GM19468 (cell line): ENCODE results near the gene WBP1L.
"Not testable (repeated sequence)": the region's sequence is repeated elsewhere in the genome, so short reads cannot be mapped to it uniquely, and the experiment has no call there.

Experiments used
- ATAC-seq: cut with Tn5 transposase; IDR thresholded peaks from one replicate; pipeline ENCODE4 v1.9.1; 2021; ENCODE audit warnings: mild to moderate bottlenecking, moderate library complexity, moderate number of reproducible peaks; ENCODE audit not compliant: unreplicated experiment; ENCODE audit errors: extremely low read depth

WBP1L gene

DNA sequence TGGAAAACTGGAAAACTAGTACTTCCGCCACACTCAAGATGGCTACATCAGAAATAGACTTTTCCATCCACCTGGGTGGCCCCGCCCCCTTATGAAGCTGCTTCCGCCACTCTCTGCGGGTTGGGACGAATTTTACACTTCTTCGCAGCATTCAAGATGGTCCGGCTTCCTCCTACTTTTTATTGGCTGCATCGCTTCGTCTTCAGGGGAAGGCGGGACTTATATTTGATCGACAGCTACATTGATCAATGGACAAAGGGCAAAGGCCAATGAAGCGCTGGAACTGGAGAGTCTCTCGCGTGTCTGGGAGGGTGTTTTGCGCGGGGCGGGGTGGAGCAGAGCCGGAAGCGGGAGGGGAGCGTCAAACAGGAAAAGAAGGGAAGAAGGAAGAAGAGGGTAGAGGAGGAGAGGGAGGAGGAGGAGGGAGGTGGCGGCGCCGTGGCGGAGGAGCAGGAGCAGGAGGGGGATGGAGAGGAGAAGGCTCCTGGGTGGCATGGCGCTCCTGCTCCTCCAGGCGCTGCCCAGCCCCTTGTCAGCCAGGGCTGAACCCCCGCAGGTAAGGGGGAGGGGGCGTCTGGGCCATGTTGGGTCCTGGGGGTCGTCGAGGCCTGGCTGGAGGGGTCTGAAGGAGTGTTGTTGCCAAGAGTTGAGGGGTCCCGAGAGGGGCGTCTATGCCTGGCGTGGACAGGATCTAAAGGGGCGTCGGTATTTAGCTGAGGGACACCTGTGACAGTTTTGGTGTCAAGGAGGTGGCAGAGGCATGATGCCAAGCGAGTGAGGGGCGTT, at the start of gene WBP1L:
Gene WBP1L (plus strand): TSS at position 361 of the 786 bp plus-strand sequence. CDS start 106 bp downstream, at position 467.
- peak; percentile 96 for ATAC-seq

GRCh38 chr10:102695401-102695800, 48.3 kb upstream of the WBP1L start:
- not testable (repeated sequence) for ATAC-seq

DNA sequence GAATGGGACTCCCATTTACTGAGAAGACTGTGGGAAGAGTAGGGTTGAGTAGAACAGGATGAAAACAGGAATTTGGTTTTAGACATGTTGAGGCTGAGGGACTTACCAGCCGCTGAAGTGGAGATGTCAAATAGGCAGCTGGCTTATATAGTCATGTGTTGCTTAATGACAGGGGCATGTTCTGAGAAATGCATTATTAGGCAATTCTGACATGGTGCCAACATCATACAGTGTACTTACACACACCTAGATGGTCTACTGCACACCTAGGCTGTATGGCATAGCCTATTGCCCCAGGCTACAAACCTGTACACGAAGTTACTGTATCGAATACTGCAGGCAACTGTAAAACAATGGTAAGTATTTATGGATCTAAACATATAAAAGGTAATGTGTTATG, 47.0 kb upstream of the WBP1L start:
- no peak for ATAC-seq

GRCh38 chr10:102698894-102699293, 44.9 kb upstream of the WBP1L start:
- ATAC-seq: no peak

DNA sequence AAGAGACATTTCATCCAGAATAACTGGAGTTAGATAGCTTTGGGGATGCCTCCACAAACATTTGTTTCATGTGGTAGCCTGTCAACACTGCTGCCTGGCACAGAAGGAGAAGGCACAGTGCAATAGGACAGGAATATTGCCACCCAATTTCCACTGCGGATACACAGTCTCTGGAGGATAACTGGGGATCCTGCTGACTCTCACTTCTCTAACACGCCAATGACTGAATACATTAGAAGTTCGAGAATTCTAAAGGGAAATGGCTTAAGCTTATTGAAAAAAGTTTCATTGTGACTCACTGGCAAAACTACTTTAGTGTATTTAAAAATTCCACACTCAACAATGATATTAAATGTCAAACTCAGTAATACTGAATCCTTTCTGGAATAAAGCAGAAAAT, 42.5 kb upstream of the WBP1L start:
- no peak for ATAC-seq

- ATAC-seq: no peak
These were observed 42.0 kb upstream of the WBP1L start for GRCh38 chr10:102701796-102702195.

- ATAC-seq: no peak
These were observed 41.0 kb upstream of the WBP1L start for GRCh38 chr10:102702742-102703141.

- ATAC-seq: no peak
These were observed 38.8 kb upstream of the WBP1L start for GRCh38 chr10:102704915-102705314.

DNA sequence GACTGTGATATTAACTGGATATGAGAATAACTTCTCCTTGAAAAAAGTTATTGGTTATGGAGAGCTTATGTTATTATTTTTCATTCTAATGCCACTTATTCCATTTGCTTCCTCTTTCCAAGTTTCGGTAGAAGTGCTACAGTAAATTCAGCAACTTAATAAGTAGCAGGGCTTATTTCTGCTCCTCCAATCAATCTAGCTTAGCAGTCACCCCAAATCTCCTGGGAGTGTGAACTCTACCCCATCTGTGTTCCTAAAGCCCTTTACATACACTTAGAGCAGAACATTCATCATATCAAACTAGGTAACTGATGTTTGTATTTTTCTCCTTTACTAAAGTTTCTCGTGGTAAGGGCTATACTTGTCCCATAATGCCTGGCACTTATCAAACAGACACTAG, 38.2 kb upstream of the WBP1L start:
- ATAC-seq: no peak

GRCh38 chr10:102710609-102711008, 33.1 kb upstream of the WBP1L start:
- ATAC-seq: no peak

DNA sequence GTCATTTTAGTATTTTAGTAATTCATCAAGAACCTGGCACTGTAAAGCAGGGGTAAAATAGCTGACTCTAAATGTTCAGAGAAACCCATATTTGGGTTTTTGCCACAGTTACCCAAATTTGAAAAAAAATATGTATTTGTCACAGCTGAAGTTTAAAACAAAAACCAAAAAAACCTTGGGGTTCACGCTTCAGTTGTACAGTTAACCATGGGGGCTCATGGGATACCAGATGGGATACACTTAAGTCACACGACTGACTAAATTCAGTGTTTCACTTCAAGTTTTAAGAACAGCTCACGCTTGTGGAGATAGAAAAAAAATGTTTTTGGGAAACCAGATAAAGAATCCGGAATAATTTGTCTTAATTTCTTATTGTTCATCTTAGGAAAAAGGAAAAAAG, 31.7 kb upstream of the WBP1L start:
- no peak for ATAC-seq

GRCh38 chr10:102712843-102713538, 30.8 kb upstream of the WBP1L start:
- ATAC-seq: no peak

- ATAC-seq: no peak
These were observed 30.3 kb upstream of the WBP1L start for GRCh38 chr10:102713539-102713813.

GRCh38 chr10:102713814-102714620, 29.7 kb upstream of the WBP1L start, which contains the start of gene ARL3:
ARL3 (minus strand) TSS chr10:102714397; CDS start chr10:102714275, 122 bp downstream.
- peak; percentile 80 for ATAC-seq

DNA sequence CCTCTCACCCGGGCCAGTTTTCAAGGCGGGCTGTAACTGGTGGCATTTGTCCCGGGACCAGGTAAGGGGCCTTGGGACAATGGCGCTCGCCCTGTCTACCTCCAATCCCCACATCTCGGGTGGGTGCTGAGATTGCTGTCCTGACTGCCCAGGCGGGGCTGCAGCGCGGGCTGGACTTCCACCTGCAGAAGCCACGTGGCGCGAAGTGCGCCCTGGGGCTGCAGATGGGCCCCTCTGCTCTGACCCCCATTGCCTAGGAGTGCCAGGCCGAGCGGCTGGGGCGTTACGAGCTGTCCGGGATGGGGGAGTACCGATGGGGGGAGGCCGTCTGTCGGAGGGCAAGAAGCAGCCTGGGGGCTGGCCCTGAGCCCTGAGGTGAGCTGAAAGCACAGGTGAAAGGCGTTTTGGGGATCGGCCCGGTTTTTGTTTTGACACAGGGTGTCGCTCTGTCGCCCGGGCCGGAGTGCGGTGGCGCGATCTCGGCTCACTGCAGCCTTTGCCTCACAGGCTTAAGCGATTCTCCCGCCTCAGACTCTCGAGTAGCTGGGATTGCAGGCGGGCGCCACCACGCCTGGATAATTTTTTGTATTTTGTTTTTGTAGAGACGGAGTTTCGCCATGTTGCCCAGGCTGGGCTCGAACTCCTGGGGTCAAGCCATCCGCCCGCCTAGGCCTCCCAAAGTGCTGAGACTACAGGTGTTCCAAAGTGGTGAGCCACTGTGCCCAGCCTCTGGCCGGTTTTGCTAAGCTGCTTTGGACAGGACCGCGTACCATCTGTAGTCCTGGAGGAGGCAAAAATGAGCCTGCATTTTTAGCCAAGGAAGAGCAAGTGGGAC, 28.9 kb upstream of the WBP1L start, which contains the start of gene SFXN2:
Gene SFXN2 (plus strand): TSS at position 16 of the 835 bp plus-strand sequence. CDS start 12,001 bp downstream, outside the sequence.
- ATAC-seq: no peak

DNA sequence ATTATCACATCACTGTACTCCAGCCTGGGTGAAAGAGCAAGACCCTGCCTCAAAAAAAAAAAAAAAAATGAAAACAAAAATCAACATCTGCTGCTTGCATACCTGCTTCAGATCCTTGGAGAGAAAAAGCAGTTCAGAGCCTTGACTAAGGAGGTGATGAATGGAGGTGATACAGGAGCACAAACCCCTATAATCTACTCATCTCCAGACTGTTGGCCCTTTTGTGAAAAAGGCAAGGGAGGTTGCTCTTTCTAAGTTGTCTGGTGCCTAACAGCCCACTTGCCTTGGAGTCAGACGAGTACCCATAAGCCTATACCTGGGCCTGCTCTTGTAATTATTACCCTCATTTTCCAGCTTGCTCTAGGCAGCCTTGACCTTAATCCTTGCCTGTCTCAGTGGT, 27.9 kb upstream of the WBP1L start:
- no peak for ATAC-seq

DNA sequence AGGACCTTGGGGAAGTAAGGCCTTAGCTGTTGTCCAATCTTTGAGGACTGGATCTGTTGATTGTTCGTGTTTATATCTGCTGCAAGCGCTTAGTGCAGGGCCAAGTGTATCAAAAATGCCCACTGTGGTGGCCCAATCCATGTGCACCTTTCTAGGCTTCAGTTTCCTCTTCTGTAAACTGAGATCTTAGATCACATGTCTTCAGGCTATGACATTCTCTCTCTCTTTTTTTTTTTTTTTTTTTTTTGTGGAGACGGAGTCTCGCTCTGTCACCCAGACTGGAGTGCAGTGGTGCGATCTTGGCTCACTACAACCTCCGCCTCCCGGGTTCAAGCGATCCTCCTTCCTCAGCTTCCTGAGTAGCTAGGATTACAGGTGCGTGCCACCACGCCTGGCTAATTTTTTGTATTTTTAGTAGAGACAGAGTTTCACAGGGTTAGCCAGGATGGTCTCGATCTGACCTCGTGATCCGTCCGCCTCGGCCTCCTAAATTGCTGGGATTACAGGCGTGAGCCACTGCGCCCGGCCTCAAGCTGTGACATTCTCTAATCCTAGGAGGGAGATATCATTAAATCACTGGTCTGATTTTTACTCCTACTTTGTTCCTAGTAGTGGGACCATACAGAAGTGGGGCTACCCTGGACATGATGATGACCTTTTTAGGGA, 26.7 kb upstream of the WBP1L start:
- not testable (repeated sequence) for ATAC-seq

DNA sequence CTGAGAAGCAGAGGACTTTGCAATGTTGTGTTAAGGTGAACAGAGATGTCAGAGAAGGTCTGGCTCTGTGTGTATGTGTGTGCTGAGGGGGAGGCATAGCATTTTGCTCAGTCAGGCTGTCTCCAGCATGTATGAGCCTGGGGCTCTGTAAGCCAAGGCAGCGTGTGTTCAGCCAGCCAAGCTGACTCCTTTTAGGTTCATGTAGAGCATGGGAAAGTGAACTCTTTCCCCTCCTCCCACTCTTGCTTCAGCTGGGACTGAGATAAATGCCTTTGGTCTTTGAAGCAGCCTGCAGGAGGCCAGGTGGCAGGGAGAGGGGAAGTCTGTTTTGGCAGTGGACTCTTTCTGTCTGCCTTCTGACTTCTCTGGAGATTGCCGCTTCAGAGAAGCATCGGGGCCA, 25.5 kb upstream of the WBP1L start:
- ATAC-seq: no peak

DNA sequence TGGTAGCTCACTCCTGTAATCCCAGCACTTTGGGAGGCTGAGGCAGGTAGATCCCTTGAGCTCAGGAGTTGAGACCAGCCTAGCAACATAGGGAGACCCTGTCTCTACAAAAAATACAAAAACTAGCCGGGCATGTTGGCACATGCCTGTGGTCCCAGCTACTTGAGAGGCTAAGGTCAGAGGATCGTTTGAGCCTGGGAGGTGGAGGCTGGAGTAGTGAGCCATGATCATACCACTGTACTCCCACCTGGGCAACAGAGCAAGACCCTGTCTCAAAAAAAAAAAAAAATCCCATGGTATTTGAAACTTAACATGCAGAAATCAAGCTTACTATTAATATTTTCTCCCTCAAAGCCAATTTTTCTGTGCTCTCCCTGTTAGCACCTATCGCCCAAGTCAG, 23.4 kb upstream of the WBP1L start:
- ATAC-seq: no peak
